OCI-LY3 (cell line): ENCODE measurements around the gene IMMP2L.

Source experiments
- EZH2phosphoT487 ChIP-seq: fragments of 200-600 bp; shearing (Covaris generic); IDR thresholded peaks from 2 replicates; pipeline ENCODE4 v1.6.1; 2018; ENCODE audit warnings: antibody characterized with exemption, mixed run types, low read depth
- TF ChIP-seq, protein P1 (sequence below): fragments of 200-600, 300-600 bp; sonication (generic); IDR thresholded peaks from 2 replicates; pipeline ENCODE4 v1.5.1; 2014; ENCODE audit warnings: antibody characterized with exemption, low read length, low read depth

DNA sequence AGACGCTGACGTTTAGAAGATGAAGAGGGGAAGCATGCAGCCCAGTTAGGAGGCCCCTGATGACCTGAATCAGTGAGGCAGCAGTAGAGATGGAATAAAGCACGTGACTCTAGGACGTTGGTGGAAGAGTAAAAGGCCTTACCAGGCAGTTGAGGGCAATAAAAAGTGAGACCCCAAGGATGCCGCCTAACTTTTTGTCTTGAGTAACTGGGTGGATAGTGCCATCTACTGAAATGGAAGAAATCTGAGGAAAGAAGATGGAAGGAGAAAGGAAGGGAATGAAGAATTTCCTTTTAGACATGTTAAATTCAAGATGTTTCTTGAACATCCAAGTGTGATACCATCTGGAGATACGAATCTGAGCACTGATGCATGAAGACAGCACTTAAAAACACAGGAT, 691.4 kb downstream of the IMMP2L start:
- TF ChIP-seq, protein P1, sequence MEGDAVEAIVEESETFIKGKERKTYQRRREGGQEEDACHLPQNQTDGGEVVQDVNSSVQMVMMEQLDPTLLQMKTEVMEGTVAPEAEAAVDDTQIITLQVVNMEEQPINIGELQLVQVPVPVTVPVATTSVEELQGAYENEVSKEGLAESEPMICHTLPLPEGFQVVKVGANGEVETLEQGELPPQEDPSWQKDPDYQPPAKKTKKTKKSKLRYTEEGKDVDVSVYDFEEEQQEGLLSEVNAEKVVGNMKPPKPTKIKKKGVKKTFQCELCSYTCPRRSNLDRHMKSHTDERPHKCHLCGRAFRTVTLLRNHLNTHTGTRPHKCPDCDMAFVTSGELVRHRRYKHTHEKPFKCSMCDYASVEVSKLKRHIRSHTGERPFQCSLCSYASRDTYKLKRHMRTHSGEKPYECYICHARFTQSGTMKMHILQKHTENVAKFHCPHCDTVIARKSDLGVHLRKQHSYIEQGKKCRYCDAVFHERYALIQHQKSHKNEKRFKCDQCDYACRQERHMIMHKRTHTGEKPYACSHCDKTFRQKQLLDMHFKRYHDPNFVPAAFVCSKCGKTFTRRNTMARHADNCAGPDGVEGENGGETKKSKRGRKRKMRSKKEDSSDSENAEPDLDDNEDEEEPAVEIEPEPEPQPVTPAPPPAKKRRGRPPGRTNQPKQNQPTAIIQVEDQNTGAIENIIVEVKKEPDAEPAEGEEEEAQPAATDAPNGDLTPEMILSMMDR: no peak
- no peak for TF ChIP-seq EZH2phosphoT487
